ENCODE results near the gene SEMA3A.

Gene SEMA3A

DNA sequence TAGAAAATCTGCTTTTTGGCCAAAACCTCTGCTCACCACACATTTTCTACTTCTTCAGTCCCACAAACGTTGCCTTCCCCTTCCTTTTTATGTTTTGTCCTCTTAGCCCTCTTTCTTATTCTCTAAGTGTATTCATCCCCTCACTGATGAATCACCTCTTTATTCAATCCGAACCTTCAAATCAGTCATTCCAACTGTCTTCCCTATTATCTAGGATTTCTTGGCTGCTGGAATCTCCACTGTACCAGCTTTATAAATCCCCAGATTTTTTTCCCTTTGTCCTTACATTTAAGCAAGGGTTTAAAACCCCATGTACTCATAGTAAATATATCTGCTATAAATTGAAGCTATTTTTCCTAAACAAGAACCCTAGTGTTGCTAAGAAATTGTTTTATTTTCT lies 176.9 kb downstream of the SEMA3A start:
- Histone ChIP-seq H3K4me3 (ENCODE audit: low read length) (no peak overlapping the region), H3K4me1 (ENCODE audit: control insufficient read depth, insufficient read depth, low read length) (peaks cover 6% of the 10 kb centered on the region), H3K36me3 (ENCODE audit: control insufficient read depth, insufficient read depth, low read length) (no peaks in the 10 kb centered on the region), H3K27me3 (ENCODE audit: control insufficient read depth, insufficient read depth, low read length) (no peaks in the 10 kb centered on the region), H3K9ac (ENCODE audit: low read length) (no peak overlapping the region), H3K9me3 (ENCODE audit: control insufficient read depth, low read length) (no peaks in the 10 kb centered on the region)

DNA sequence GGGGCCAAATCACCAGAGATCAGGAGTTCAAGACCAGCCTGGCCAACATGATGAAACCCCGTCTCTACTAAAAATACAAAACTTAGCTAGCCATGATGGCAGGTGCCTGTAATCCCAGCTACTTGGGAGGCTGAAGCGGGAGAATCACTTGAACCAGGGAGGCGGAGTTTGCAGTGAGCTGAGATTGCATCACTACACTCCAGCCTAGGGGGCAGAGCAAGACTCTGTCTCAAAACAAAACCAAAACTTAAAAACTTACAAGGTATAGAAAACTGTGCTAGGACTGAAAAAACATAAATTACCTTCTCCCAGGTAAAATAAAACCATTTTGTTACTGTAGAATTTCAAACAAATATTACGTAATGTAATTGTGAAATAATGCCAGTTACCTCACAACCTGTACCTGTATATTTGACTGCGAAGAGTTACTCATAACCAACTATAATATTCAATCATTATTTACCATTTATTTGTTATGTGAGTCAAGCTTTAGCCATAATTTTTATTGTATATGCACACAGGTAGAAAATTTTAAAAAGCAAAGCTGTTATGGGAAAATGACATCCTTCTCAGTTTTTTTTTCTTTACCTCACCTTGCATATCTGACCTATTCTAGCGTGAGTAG lies 180.9 kb downstream of the SEMA3A start:
- no peaks in the 10 kb centered on the region for H3K36me3 ChIP-seq (ENCODE audit: control insufficient read depth, insufficient read depth, low read length)
- H3K9ac ChIP-seq (ENCODE audit: low read length), result no peak overlapping the region
- no peaks in the 10 kb centered on the region for H3K4me1 ChIP-seq (ENCODE audit: control insufficient read depth, insufficient read depth, low read length)
- no peaks in the 10 kb centered on the region for H3K27me3 ChIP-seq (ENCODE audit: control insufficient read depth, insufficient read depth, low read length)
- H3K9me3 ChIP-seq (ENCODE audit: control insufficient read depth, low read length), result no peaks in the 10 kb centered on the region
- H3K4me3 ChIP-seq (ENCODE audit: low read length), result no peak overlapping the region

DNA sequence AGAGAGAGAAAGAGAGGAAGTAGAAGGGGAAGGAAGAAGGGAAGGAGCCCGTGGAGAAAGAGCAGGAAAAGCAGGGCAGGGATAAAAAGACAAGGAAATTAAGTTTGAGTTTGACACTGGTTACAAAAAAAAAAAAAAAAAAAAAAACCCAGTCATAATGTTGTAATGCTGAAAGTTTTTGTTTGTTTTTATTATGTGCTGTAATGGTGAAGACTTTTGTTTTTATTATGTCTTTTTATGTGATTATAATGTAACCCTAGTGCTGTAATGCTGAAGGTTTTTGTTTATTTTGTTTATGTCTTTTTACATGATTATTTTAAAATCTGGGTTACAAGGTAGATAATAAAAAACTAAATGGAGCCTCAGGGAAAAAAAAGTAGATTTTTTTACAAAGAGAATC lies 184.8 kb downstream of the SEMA3A start:
- no peak overlapping the region for H3K9ac ChIP-seq (ENCODE audit: low read length)
- H3K9me3 ChIP-seq (ENCODE audit: control insufficient read depth, low read length), result no peaks in the 10 kb centered on the region

GRCh38 chr7:84009051-84009450 lies 185.5 kb downstream of the SEMA3A start:
- H3K9ac ChIP-seq (ENCODE audit: low read length), result no peak overlapping the region
- no peaks in the 10 kb centered on the region for H3K9me3 ChIP-seq (ENCODE audit: control insufficient read depth, low read length)
- H3K4me1 ChIP-seq (ENCODE audit: control insufficient read depth, insufficient read depth, low read length), result no peaks in the 10 kb centered on the region
- no peaks in the 10 kb centered on the region for H3K36me3 ChIP-seq (ENCODE audit: control insufficient read depth, insufficient read depth, low read length)
- no peak overlapping the region for H3K4me3 ChIP-seq (ENCODE audit: low read length)
- H3K27me3 ChIP-seq (ENCODE audit: control insufficient read depth, insufficient read depth, low read length), result no peaks in the 10 kb centered on the region

More for the DNA sequence above, 184.8 kb downstream of the SEMA3A start:
- Histone ChIP-seq H3K4me3 (ENCODE audit: low read length) (no peak overlapping the region), H3K4me1 (ENCODE audit: control insufficient read depth, insufficient read depth, low read length) (no peaks in the 10 kb centered on the region), H3K36me3 (ENCODE audit: control insufficient read depth, insufficient read depth, low read length) (no peaks in the 10 kb centered on the region), H3K27me3 (ENCODE audit: control insufficient read depth, insufficient read depth, low read length) (no peaks in the 10 kb centered on the region)

DNA sequence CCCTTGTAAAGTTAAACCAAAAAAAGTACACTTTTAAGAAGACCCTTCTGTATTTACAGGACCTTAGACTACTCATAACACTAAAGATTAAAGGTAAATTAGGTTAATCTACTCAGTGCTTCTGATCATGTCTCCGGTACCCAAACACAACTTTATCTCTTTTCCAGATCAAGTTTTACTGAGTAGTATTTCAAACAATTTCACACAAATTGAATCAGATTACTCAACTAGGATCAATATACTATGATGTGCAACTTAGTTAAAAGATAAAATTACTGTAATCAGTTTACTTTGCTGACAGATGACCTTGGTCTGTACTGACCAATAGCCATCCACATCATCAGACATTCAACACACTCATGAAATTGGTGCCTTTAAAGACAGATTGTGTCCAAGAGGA lies 191.4 kb downstream of the SEMA3A start:
- no peaks in the 10 kb centered on the region for H3K27me3 ChIP-seq (ENCODE audit: control insufficient read depth, insufficient read depth, low read length)
- no peaks in the 10 kb centered on the region for H3K36me3 ChIP-seq (ENCODE audit: control insufficient read depth, insufficient read depth, low read length)
- H3K4me3 ChIP-seq (ENCODE audit: low read length), result no peak overlapping the region
- no peaks in the 10 kb centered on the region for H3K9me3 ChIP-seq (ENCODE audit: control insufficient read depth, low read length)
- no peak overlapping the region for H3K9ac ChIP-seq (ENCODE audit: low read length)
- H3K4me1 ChIP-seq (ENCODE audit: control insufficient read depth, insufficient read depth, low read length), result no peaks in the 10 kb centered on the region

- Histone ChIP-seq H3K27me3 (ENCODE audit: control insufficient read depth, insufficient read depth, low read length) (no peaks in the 10 kb centered on the region), H3K9ac (ENCODE audit: low read length) (no peak overlapping the region), H3K36me3 (ENCODE audit: control insufficient read depth, insufficient read depth, low read length) (no peaks in the 10 kb centered on the region), H3K4me3 (ENCODE audit: low read length) (no peak overlapping the region), H3K9me3 (ENCODE audit: control insufficient read depth, low read length) (no peaks in the 10 kb centered on the region), H3K4me1 (ENCODE audit: control insufficient read depth, insufficient read depth, low read length) (no peaks in the 10 kb centered on the region)
Observed at GRCh38 chr7:84002348-84002747, 192.2 kb downstream of the SEMA3A start.

- H3K27me3 ChIP-seq (ENCODE audit: control insufficient read depth, insufficient read depth, low read length), result no peaks in the 10 kb centered on the region
- no peaks in the 10 kb centered on the region for H3K4me1 ChIP-seq (ENCODE audit: control insufficient read depth, insufficient read depth, low read length)
- H3K36me3 ChIP-seq (ENCODE audit: control insufficient read depth, insufficient read depth, low read length), result no peaks in the 10 kb centered on the region
- no peak overlapping the region for H3K9ac ChIP-seq (ENCODE audit: low read length)
- H3K4me3 ChIP-seq (ENCODE audit: low read length), result no peak overlapping the region
- H3K9me3 ChIP-seq (ENCODE audit: control insufficient read depth, low read length), result no peaks in the 10 kb centered on the region
Observed at GRCh38 chr7:83996879-83997278, 197.7 kb downstream of the SEMA3A start.

DNA sequence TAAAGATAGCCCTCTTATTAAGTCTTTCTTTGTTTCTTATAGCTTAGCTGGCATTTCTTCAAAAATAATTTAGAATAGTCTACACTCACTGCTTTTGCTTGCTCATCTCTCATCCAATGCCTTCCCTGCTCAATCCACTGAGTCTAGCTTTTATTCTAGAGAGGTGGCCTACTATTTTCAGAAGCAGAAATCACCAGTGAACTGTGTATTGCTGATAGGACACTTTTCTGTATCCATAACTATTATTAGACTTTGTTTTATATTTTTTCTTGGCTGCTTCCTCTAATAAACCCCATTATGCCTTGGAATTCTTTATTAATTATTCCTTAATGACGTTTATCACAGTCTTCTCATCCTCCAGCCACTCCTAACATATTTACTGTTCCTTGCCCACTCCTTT lies 206.8 kb downstream of the SEMA3A start:
- H3K36me3 ChIP-seq (ENCODE audit: control insufficient read depth, insufficient read depth, low read length), result no peaks in the 10 kb centered on the region
- H3K4me3 ChIP-seq (ENCODE audit: low read length), result no peak overlapping the region
- H3K9me3 ChIP-seq (ENCODE audit: control insufficient read depth, low read length), result no peaks in the 10 kb centered on the region
- no peaks in the 10 kb centered on the region for H3K4me1 ChIP-seq (ENCODE audit: control insufficient read depth, insufficient read depth, low read length)
- H3K9ac ChIP-seq (ENCODE audit: low read length), result no peak overlapping the region
- H3K27me3 ChIP-seq (ENCODE audit: control insufficient read depth, insufficient read depth, low read length), result no peaks in the 10 kb centered on the region

DNA sequence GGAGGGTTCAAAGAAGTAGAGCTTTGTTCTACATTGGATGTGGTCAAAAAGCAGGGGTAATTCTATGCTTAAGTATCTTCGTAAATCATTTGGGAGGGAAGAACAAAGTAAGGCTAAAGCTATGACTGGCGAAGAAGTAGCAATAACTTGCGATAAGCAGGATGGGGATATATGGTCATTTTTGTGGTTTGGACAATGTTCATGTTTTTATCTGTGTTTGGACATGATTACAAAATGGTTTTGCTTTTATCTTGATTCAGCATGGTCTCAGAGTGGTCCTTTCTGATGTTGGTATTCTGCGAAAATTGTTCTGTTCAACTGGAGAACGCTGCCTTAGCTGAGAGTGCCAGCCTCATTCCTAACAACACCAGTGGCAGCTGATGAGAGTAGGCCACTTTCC lies 208.8 kb downstream of the SEMA3A start:
- no peaks in the 10 kb centered on the region for H3K4me1 ChIP-seq (ENCODE audit: control insufficient read depth, insufficient read depth, low read length)
- H3K9me3 ChIP-seq (ENCODE audit: control insufficient read depth, low read length), result no peaks in the 10 kb centered on the region
- H3K4me3 ChIP-seq (ENCODE audit: low read length), result no peak overlapping the region
- H3K27me3 ChIP-seq (ENCODE audit: control insufficient read depth, insufficient read depth, low read length), result no peaks in the 10 kb centered on the region
- no peaks in the 10 kb centered on the region for H3K36me3 ChIP-seq (ENCODE audit: control insufficient read depth, insufficient read depth, low read length)
- H3K9ac ChIP-seq (ENCODE audit: low read length), result no peak overlapping the region

GRCh38 chr7:83984591-83984990 lies 210.0 kb downstream of the SEMA3A start:
- H3K4me3 ChIP-seq (ENCODE audit: low read length), result no peak overlapping the region
- H3K4me1 ChIP-seq (ENCODE audit: control insufficient read depth, insufficient read depth, low read length), result no peaks in the 10 kb centered on the region
- H3K9me3 ChIP-seq (ENCODE audit: control insufficient read depth, low read length), result no peaks in the 10 kb centered on the region
- H3K27me3 ChIP-seq (ENCODE audit: control insufficient read depth, insufficient read depth, low read length), result no peaks in the 10 kb centered on the region
- H3K36me3 ChIP-seq (ENCODE audit: control insufficient read depth, insufficient read depth, low read length), result no peaks in the 10 kb centered on the region
- H3K9ac ChIP-seq (ENCODE audit: low read length), result no peak overlapping the region

- Histone ChIP-seq H3K36me3 (ENCODE audit: control insufficient read depth, insufficient read depth, low read length) (no peaks in the 10 kb centered on the region), H3K9me3 (ENCODE audit: control insufficient read depth, low read length) (no peaks in the 10 kb centered on the region), H3K9ac (ENCODE audit: low read length) (no peak overlapping the region), H3K27me3 (ENCODE audit: control insufficient read depth, insufficient read depth, low read length) (no peaks in the 10 kb centered on the region), H3K4me3 (ENCODE audit: low read length) (no peak overlapping the region), H3K4me1 (ENCODE audit: control insufficient read depth, insufficient read depth, low read length) (no peaks in the 10 kb centered on the region)
Observed at GRCh38 chr7:83984076-83984475, 210.5 kb downstream of the SEMA3A start.

DNA sequence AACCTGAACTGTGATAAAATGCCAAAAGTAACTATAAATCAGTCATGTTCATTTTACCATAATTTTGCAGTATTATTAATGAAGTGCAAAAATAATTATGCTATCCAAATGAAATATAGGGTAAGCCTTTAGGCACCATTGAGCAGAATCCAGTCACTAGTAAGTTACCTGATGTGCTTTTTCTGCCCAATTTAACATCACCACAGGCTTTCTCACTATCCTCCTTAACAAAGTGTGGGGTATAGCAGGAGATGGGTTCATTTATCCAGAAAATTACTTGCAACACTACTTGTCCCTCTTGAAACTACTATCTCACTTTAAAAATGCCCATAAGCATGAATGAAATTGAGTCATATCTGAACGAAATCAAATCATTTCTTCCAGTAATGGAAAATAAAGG lies 211.0 kb downstream of the SEMA3A start:
- no peak overlapping the region for H3K9ac ChIP-seq (ENCODE audit: low read length)
- H3K4me1 ChIP-seq (ENCODE audit: control insufficient read depth, insufficient read depth, low read length), result no peaks in the 10 kb centered on the region
- no peaks in the 10 kb centered on the region for H3K36me3 ChIP-seq (ENCODE audit: control insufficient read depth, insufficient read depth, low read length)
- H3K4me3 ChIP-seq (ENCODE audit: low read length), result no peak overlapping the region
- H3K9me3 ChIP-seq (ENCODE audit: control insufficient read depth, low read length), result no peaks in the 10 kb centered on the region
- no peaks in the 10 kb centered on the region for H3K27me3 ChIP-seq (ENCODE audit: control insufficient read depth, insufficient read depth, low read length)

DNA sequence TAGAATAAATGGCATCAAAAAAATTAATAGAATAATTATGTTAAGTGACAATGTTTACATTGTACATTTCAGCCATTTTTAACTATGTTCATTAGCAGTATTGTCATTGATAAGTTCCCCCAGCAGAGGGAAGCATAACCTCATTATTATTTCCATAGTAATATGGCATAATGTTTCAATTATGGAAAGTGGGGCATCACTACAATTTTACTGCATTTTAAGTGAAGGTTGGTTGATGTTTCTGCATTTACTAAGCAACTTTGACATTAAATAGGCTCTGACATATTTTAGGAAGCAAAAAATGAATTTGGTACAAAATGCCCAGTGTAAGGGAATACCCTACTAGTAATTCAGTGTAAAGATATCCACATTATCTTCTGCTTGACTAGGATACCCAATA lies 218.3 kb downstream of the SEMA3A start:
- H3K27me3 ChIP-seq (ENCODE audit: control insufficient read depth, insufficient read depth, low read length), result no peaks in the 10 kb centered on the region
- H3K36me3 ChIP-seq (ENCODE audit: control insufficient read depth, insufficient read depth, low read length), result no peaks in the 10 kb centered on the region
- H3K9me3 ChIP-seq (ENCODE audit: control insufficient read depth, low read length), result no peaks in the 10 kb centered on the region
- no peaks in the 10 kb centered on the region for H3K4me1 ChIP-seq (ENCODE audit: control insufficient read depth, insufficient read depth, low read length)
- no peak overlapping the region for H3K4me3 ChIP-seq (ENCODE audit: low read length)
- H3K9ac ChIP-seq (ENCODE audit: low read length), result no peak overlapping the region

Data from mucosa of stomach (tissue), 1 donor.